Posterior vena cava (tissue), 2 donors: ENCODE data around the gene PPP4R1. TPM values are rescaled to one million over a fixed set of nuclear protein-coding genes. Genes with fewer than 3 reads are reported as not detected.

Experiments used
- DNase-seq: peaks from one replicate; pipeline ENCODE4 v3.0.0-alpha.2; 2020; ENCODE audit warnings: low spot score
- intact Hi-C, 2 donors: fragments of 100-400 bp; cut with DNase I; formaldehyde crosslinking; loops; one replicate each; pipeline versions ENCODE4 v1.14.1 to v1.14.2; 2022 to 2023
- total RNA-seq, 2 donors: library from RNA; stranded (reverse); fragmentation: NEBNext Ultra II Directional; extraction: Animal tissue kit (Norgen Biotek cat#: 25700); gene quantifications; one replicate each; pipeline ENCODE4 v1.2.1, GENCODE V29; 2021
- donor health status: DM: yes; HTN: yes; CAD: no.
- donor health status: DM: yes; HTN: yes; CAD: no.

The PPP4R1 gene
- total RNA-seq, 2 donors from 2014 or later: 84.0 to 108 TPM

GRCh38 chr18:9561759-9562158, 52.6 kb downstream of the PPP4R1 start:
- intact Hi-C loops: no loop called here
- DNase-seq: no peak

GRCh38 chr18:9559253-9559652, 55.1 kb downstream of the PPP4R1 start:
- DNase-seq: no peak
- intact Hi-C loops: no loop called here

- no peak for DNase-seq
- intact Hi-C loops: no loop called here
Measured at GRCh38 chr18:9558387-9559064, 55.8 kb downstream of the PPP4R1 start.

- intact Hi-C loops: no loop called here
- no peak for DNase-seq
Measured at GRCh38 chr18:9557250-9557943, 57.0 kb downstream of the PPP4R1 start.

DNA sequence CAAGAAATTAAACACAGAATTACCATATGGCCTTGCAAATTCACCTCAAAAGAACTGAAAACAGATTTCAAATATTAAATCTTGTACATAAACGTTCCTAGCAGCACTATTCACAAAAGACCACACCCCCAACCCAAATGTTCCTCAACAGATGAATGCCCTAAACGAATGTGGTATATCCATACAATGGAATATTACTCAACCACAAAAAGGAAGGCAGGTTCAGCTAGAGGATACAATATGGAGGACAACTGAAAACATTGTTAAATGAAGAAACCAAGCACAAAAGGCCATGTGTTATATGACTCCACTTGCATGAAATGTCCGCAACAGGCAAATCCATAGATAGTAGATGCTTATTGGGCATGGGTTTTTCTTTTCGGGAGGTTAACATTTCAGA, 61.7 kb downstream of the PPP4R1 start:
- intact Hi-C loops: no loop called here
- DNase-seq: no peak

- no peak for DNase-seq
- intact Hi-C loops: no loop called here
Measured at GRCh38 chr18:9552191-9552590, 62.2 kb downstream of the PPP4R1 start.

- DNase-seq: no peak
- intact Hi-C loops: no loop called here
Measured at GRCh38 chr18:9550429-9550828, 63.9 kb downstream of the PPP4R1 start.

GRCh38 chr18:9549405-9549804, 65.0 kb downstream of the PPP4R1 start:
- DNase-seq: no peak
- intact Hi-C loops: no loop called here

DNA sequence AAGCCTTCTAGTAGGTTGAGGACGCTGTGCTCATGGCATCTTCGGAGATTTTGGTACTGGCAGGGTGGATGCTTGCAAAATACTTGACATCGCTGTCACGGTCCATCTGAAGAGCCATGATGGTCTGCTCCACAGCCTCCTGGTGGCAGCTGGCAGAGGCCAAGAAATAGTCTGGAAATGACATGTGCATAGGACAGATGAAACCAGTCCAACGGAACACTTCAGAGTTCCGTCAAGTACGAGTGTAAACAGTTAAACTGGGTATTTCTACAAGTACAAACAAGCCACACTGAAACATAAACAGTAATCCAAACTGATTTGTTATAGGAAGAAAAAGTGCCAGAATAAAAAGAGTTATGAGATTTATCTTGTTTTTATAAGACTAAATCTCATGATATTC, 66.6 kb downstream of the PPP4R1 start:
- intact Hi-C loops: no loop called here
- DNase-seq: no peak

GRCh38 chr18:9546468-9546867, 67.9 kb downstream of the PPP4R1 start:
- no peak for DNase-seq
- intact Hi-C loops: no loop called here

DNA sequence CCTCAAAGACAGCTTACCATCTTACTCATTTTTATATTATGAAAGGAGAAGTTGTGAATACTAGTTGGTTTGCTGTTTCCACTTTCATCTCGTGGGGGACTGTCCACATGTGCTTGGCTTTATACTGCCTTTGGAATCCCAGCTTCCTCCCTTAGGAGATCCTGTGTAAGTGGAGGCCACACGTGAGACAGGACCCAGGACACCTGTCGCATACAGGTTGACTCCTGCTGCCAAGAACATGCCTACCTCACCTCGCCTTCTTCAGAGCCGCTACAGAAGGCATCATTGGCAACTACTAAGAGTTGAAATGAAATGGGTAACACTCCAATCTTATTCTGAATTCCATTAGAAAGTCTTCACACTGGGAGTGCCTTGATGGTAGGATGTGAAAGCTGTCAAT, 69.3 kb downstream of the PPP4R1 start:
- DNase-seq: no peak
- intact Hi-C loops: no loop called here

GRCh38 chr18:9542924-9543323, 71.4 kb downstream of the PPP4R1 start:
- intact Hi-C loops: no loop called here
- no peak for DNase-seq

GRCh38 chr18:9539938-9540337, 74.4 kb downstream of the PPP4R1 start:
- intact Hi-C loops: no loop called here

GRCh38 chr18:9539283-9539682, 75.1 kb downstream of the PPP4R1 start:
- intact Hi-C loops: no loop called here
- DNase-seq: no peak

More at GRCh38 chr18:9539938-9540337, 74.4 kb downstream of the PPP4R1 start:
- no peak for DNase-seq

DNA sequence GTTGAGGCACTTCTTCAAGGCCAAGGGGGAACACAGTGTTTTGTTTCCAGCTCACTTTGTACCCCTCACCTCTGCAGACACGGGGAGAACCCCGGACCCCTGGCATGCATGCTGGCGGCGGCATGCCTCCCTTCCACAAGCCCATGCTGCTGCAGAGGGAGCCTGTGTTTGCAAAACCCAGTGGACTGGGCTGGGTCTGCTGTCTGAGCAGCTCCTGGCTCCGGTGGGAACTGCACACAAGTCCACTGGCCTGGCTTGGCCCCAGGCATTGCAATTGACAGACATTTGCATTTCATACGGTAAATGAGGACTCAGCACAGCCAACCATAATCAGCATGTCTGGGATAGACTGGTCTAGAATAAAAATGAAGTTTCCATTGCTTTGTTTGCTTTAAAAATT, 76.7 kb downstream of the PPP4R1 start:
- intact Hi-C loops: no loop called here
- no peak for DNase-seq

DNA sequence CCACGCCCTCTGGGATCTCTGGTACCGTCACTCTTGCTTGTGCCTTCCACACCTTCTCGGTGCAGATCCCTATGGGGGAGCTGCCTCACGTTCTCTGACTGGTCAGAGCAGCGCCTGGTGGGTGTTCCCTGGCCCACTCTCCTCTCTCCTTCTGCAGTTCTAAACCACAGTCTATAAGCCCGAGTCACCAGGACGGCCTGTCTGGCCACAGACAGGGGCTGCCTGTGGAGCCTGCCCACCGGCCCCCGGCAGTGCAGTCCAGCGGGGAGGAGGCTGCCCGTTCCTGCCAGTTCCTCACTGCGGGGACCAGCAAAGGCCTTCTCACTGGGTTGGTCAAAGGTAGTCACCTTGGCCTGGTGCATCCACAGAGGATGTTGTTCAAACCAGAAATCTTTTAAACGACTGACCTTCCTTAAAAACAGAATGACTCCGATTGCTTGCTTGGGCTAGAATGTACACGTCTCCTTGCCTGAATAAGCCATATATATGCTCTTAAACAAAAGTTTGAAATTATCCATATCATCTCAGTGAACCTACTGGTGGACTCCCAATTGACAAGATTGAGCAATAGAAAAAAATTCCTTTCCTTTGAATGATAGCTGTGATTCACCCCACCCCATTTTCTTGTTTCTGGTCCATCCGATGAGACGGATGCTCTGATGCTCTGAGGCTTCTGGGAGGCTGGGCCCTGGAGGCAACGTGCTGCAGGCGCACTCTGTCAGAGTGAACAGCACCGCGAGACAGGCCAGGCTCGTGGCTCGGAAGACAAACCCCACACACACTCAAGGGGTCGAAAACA, 77.8 kb downstream of the PPP4R1 start:
- no peak for DNase-seq
- intact Hi-C loops: no loop called here

DNA sequence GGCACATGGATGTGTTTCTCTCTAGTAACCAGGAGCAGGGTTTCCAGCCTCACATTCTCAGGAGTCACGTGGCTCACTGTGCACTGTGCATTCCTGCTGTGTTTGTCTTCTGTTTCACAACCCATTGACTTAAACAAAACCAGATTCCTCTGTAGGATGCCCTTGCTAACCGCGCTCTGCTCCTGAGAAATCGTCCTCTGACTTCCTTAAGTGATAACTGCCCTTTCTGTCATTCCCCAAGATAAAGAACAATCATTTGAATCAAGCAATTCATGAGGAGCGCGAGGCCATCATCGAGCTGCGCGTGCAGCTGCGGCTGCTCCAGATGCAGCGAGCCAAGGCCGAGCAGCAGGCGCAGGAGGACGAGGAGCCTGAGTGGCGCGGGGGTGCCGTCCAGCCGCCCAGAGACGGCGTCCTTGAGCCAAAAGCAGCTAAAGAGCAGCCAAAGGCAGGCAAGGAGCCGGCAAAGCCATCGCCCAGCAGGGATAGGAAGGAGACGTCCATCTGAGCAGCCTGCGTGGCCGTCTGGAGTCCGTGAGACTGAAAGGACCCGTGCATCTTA, 78.8 kb downstream of the PPP4R1 start:
- DNase-seq: no peak
- intact Hi-C loops: no loop called here

DNA sequence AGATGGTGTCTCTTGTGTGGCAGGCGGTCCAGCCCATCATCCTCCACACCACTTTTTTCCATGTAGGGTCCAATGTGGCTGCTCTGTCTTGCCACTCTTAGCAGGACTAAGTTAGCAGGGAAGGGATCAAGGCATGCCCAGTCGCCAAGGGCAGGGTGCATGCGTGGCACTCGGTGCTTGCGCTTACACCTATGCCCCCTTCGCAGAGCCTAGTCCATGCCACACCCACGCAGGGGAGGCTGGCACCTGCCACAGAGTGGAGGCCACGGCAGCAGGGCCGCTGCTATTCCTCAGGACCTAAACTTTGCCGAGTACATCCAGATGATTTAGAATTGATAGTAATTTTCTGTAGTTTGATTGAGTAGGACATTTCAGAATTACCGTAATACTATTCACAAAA, 79.5 kb downstream of the PPP4R1 start:
- intact Hi-C loops: no loop called here
- DNase-seq: no peak

DNA sequence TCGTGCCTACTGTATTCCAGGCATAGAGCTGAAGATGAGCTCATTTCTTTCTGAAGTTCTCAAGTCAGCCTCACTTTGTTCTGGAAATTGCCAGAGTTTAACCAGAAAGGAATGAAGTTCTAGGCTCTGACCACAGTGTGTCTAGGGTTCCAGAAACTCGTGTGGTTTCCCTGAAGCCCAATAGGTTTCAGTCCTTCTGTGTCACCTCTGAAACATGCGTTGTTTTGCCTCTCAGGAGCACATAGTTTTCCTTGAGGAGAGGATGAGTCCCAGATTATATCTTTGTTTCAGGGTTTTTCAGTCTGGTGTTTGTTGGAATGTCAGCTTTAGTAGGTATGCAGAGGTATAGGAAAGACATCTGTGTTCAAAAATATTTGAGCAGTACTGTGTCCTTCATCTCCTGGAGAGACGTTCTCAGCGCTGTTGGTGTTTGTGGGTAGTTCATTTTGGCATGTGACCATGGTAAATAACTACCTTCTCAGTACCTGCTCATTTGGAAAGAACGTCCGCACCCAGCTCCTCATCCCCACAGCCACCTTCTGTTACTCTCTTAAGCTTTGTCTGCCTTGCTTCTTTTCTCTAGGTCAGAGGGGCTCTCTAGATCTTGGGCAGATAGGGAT, 82.5 kb downstream of the PPP4R1 start:
- intact Hi-C loops: no loop called here
- no peak for DNase-seq
